OCI-LY7 (cell line): ENCODE measurements around the gene ZNF117.

Experiments
- CTCF ChIP-seq: fragments of 200-600 bp; sonication (generic); conservative IDR thresholded peaks from 2 replicates; pipeline ENCODE4 v1.5.1; 2014; ENCODE audit warnings: mild to moderate bottlenecking, antibody characterized with exemption, low read length, moderate library complexity, mixed read lengths
- EZH2phosphoT487 ChIP-seq: fragments of 200-600 bp; sonication (generic); IDR thresholded peaks from 2 replicates; pipeline ENCODE4 v1.6.1; 2018; ENCODE audit warnings: low read depth, borderline replicate concordance, mild to moderate bottlenecking, mixed run types, antibody characterized with exemption, low read length, moderate library complexity, mixed read lengths

GRCh38 chr7:64990216-64990615 lies 620 bp downstream of the ZNF117 start:
- TF ChIP-seq CTCF (no peak), EZH2phosphoT487 (no peak)
